ENCODE data around the gene RGS5.

Gene RGS5

DNA sequence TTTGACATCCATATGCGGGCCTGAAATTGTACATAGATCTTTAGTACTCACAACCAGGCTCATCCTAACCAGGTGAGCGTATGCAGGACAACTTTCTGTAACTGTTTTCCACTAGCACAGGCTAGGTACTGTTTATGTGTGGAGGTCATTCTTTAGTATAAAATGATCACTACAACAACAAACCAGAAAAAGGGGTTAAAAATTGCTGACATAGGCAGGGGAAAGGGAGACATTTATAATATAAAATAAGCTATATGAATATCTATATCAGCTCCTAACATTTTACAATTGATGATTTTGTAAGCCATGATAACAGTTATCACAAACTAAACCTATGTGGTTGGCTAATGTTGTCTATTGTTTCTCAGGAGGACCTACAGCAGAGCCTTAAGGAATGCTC lies 37.6 kb downstream of the RGS5 start:
- no peaks in the 10 kb centered on the region for H3K36me3 ChIP-seq
- no peak overlapping the region for H3K4me3 ChIP-seq (ENCODE audit: low read depth, low read length)
- no peak for DNase-seq
- no peaks in the 10 kb centered on the region for H3K27me3 ChIP-seq (ENCODE audit: insufficient read depth, low read depth, severe bottlenecking)
- no peak overlapping the region for H3K27ac ChIP-seq
- H3K9me3 ChIP-seq (ENCODE audit: severe bottlenecking) = no peaks in the 10 kb centered on the region
- TF ChIP-seq, protein P1, sequence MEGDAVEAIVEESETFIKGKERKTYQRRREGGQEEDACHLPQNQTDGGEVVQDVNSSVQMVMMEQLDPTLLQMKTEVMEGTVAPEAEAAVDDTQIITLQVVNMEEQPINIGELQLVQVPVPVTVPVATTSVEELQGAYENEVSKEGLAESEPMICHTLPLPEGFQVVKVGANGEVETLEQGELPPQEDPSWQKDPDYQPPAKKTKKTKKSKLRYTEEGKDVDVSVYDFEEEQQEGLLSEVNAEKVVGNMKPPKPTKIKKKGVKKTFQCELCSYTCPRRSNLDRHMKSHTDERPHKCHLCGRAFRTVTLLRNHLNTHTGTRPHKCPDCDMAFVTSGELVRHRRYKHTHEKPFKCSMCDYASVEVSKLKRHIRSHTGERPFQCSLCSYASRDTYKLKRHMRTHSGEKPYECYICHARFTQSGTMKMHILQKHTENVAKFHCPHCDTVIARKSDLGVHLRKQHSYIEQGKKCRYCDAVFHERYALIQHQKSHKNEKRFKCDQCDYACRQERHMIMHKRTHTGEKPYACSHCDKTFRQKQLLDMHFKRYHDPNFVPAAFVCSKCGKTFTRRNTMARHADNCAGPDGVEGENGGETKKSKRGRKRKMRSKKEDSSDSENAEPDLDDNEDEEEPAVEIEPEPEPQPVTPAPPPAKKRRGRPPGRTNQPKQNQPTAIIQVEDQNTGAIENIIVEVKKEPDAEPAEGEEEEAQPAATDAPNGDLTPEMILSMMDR (IDR thresholded peaks at IDR 0.05; ENCODE audit: low read depth, low read length) = no peak

DNA sequence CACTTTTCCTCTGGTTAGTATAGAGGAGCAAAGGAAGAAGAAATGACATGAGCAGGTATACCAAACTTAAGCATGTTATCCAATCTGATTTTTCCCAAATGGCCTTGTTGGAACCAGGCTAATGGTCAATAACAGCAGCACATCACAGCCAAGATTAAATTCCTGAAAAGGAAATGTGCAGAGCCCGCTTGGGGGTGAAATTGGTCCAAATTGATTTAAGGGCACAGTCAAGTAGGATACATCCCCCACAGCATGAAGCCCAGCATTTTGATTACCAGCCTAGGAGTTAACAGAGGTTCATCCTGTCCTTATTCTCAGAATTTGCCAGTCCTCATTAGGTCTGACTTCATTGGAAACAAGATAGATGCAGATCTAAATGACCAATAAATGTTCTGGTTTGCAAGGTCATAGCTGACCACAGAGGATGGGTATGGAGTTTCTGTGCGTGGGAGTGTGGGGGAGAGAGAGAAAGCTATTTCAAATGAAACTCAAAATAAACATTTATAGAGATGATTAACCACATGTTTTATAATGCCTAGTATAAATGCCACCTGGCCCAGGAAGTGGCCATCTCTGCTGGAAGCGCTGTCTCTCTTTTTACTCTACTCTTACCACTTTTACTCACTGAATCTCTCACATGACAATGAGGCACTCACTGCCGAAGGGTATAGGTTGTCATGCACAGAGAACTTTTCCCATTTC lies 38.7 kb downstream of the RGS5 start:
- Histone ChIP-seq H3K4me3 (ENCODE audit: low read depth, low read length) (no peak overlapping the region), H3K9me3 (ENCODE audit: severe bottlenecking) (no peaks in the 10 kb centered on the region), H3K27ac (no peak overlapping the region), H3K36me3 (no peaks in the 10 kb centered on the region), H3K27me3 (ENCODE audit: insufficient read depth, low read depth, severe bottlenecking) (no peaks in the 10 kb centered on the region)
- TF ChIP-seq, protein P1 (IDR thresholded peaks at IDR 0.05; ENCODE audit: low read depth, low read length) = no peak
- no peak for DNase-seq

DNA sequence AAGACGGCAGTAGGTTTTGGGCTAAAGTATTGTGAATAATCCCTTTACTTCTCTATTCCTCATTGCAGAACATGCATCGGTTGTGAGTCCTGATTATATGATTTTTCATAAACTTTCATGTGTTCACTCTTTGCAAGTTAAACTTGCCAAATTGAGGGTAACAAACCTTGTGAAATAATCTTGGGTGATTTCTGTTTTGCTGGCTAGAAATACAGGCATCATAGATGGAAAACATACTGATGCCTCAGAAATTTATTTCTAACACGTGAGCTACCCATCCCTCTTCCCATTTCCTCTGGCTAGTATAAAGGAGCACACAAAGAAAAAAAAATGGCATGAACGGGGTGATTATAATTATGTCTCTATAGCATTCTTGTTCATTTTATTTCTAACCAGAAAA lies 39.6 kb downstream of the RGS5 start:
- H3K27me3 ChIP-seq (ENCODE audit: insufficient read depth, low read depth, severe bottlenecking) = no peaks in the 10 kb centered on the region
- H3K36me3 ChIP-seq = no peaks in the 10 kb centered on the region
- no peak overlapping the region for H3K4me3 ChIP-seq (ENCODE audit: low read depth, low read length)
- H3K9me3 ChIP-seq (ENCODE audit: severe bottlenecking) = no peaks in the 10 kb centered on the region
- DNase-seq = no peak
- TF ChIP-seq, protein P1 (IDR thresholded peaks at IDR 0.05; ENCODE audit: low read depth, low read length) = no peak
- no peak overlapping the region for H3K27ac ChIP-seq

DNA sequence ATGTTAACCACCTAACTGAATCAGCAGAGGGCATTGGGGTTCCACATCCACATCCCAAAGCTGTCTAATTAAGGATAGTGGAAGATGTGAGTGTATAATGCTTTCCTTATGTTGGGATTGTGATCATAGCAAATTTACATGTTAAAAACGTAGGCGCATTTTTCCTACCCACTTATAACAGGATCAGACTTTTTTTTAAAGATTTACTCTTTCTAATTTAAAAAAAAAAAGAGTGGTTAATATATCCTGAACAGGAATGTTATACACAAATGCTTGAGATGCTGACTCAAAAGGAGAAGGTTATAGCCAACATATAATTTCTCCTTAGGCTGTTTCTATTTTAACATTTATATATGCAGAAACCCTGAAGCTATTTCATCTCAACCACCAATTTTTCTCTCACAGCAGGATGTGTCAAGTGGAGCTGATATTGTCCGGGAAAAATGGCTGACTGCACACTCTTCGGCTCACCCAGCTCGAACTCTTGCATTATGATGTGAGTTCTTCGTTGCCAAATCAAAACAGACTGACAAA lies 40.3 kb downstream of the RGS5 start:
- no peak for DNase-seq
- Histone ChIP-seq H3K27ac (no peak overlapping the region), H3K9me3 (ENCODE audit: severe bottlenecking) (no peaks in the 10 kb centered on the region), H3K36me3 (no peaks in the 10 kb centered on the region), H3K4me3 (ENCODE audit: low read depth, low read length) (no peak overlapping the region), H3K27me3 (ENCODE audit: insufficient read depth, low read depth, severe bottlenecking) (no peaks in the 10 kb centered on the region)
- TF ChIP-seq, protein P1 (IDR thresholded peaks at IDR 0.05; ENCODE audit: low read depth, low read length) = no peak

DNA sequence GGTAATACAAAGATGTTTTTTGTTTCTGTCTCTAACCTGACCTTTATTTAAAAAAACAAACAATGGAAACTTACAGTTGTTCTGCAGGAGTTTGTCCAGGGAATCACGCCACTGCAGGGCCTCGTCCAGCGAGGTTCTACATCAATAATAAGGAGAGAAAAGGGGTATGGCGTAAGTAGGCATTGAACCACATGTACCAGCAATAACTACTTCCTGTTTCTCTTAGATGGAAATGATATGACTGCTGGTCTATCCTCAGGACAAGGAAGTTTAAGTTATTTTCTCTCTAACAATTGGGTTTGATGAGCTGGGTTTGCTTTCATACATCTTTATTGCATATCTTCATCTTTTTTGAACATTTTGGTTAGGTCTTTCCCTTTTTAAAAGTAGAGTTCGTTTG lies 40.9 kb downstream of the RGS5 start:
- Histone ChIP-seq H3K27ac (no peak overlapping the region), H3K36me3 (no peaks in the 10 kb centered on the region), H3K4me3 (ENCODE audit: low read depth, low read length) (no peak overlapping the region), H3K27me3 (ENCODE audit: insufficient read depth, low read depth, severe bottlenecking) (no peaks in the 10 kb centered on the region), H3K9me3 (ENCODE audit: severe bottlenecking) (no peaks in the 10 kb centered on the region)
- no peak for DNase-seq
- TF ChIP-seq, protein P1 (IDR thresholded peaks at IDR 0.05; ENCODE audit: low read depth, low read length) = no peak

DNA sequence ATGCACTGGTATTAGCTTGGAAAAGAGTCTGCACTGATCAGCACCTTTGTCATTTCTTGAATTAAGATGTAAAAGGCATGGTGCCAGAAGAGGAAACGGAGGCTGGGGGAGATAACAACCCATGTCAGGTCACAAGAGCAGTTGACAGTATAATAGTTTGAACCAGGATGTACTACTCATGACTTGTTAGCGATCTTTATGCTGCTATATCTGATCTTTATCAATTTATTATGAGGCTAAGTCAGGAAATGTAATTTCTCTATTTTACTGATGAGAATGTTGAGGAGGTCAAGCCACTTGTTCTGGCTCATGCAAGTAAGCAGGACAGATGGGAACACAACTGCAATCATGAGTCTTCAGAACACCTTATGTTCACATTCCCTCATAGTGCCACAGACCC lies 41.4 kb downstream of the RGS5 start:
- H3K27me3 ChIP-seq (ENCODE audit: insufficient read depth, low read depth, severe bottlenecking) = no peaks in the 10 kb centered on the region
- TF ChIP-seq, protein P1 (IDR thresholded peaks at IDR 0.05; ENCODE audit: low read depth, low read length) = no peak
- no peak overlapping the region for H3K4me3 ChIP-seq (ENCODE audit: low read depth, low read length)
- no peaks in the 10 kb centered on the region for H3K9me3 ChIP-seq (ENCODE audit: severe bottlenecking)
- no peak overlapping the region for H3K27ac ChIP-seq
- H3K36me3 ChIP-seq = no peaks in the 10 kb centered on the region
- DNase-seq = no peak

Data from WERI-Rb-1 (cell line).